ENCODE measurements around the gene TSC2. TPM values are rescaled to one million over a fixed set of nuclear protein-coding genes. Genes with fewer than 3 reads are reported as not detected.

The TSC2 gene
- total RNA-seq, 4 donors from 2014 or later, result 98.4 to 220 (median 141) TPM

- peaks cover 0 to 63% (median 3%) of the 10 kb centered on the region in 3 donors for H3K36me3 ChIP-seq
These were observed 46.1 kb upstream of the TSC2 start for GRCh38 chr16:2001456-2002355.

GRCh38 chr16:2002406-2003230 lies 45.2 kb upstream of the TSC2 start:
- DNase-seq, result no peak
- Histone ChIP-seq H3K36me3 (peaks cover 0 to 58% (median 3%) of the 10 kb centered on the region in 3 donors), H3K4me1 (peaks cover 9 to 44% (median 12%) of the 10 kb centered on the region in 4 donors), H3K4me3 (no peak overlapping the region), H3K9me3 (no peaks in the 10 kb centered on the region), H3K27me3 (no peaks in the 10 kb centered on the region), H3K27ac (no peak overlapping the region)
- TF ChIP-seq, protein P1, sequence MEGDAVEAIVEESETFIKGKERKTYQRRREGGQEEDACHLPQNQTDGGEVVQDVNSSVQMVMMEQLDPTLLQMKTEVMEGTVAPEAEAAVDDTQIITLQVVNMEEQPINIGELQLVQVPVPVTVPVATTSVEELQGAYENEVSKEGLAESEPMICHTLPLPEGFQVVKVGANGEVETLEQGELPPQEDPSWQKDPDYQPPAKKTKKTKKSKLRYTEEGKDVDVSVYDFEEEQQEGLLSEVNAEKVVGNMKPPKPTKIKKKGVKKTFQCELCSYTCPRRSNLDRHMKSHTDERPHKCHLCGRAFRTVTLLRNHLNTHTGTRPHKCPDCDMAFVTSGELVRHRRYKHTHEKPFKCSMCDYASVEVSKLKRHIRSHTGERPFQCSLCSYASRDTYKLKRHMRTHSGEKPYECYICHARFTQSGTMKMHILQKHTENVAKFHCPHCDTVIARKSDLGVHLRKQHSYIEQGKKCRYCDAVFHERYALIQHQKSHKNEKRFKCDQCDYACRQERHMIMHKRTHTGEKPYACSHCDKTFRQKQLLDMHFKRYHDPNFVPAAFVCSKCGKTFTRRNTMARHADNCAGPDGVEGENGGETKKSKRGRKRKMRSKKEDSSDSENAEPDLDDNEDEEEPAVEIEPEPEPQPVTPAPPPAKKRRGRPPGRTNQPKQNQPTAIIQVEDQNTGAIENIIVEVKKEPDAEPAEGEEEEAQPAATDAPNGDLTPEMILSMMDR (IDR thresholded peaks at IDR 0.05), result no peak
- no peak for TF ChIP-seq POLR2A (IDR thresholded peaks at IDR 0.05)

More at GRCh38 chr16:2001456-2002355, 46.1 kb upstream of the TSC2 start:
- no peak for DNase-seq
- Histone ChIP-seq H3K4me3 (no peak overlapping the region), H3K4me1 (peaks cover 6 to 34% (median 9%) of the 10 kb centered on the region in 4 donors), H3K27me3 (no peaks in the 10 kb centered on the region), H3K27ac (no peak overlapping the region), H3K9me3 (no peaks in the 10 kb centered on the region)
- TF ChIP-seq, protein P1 (IDR thresholded peaks at IDR 0.05), result no peak
- TF ChIP-seq POLR2A (IDR thresholded peaks at IDR 0.05), result no peak

GRCh38 chr16:2003231-2003826 lies 44.5 kb upstream of the TSC2 start:
- Histone ChIP-seq H3K36me3 (peaks cover 0 to 51% (median 3%) of the 10 kb centered on the region in 3 donors), H3K4me1 (peaks cover 16 to 46% (median 19%) of the 10 kb centered on the region in 4 donors), H3K4me3 (no peak overlapping the region), H3K27ac (peak overlapping the region in 1 of 4 donors; percentile 72), H3K27me3 (no peaks in the 10 kb centered on the region), H3K9me3 (no peaks in the 10 kb centered on the region)
- TF ChIP-seq, protein P1 (IDR thresholded peaks at IDR 0.05), result no peak
- no peak for TF ChIP-seq POLR2A (IDR thresholded peaks at IDR 0.05)
- no peak for DNase-seq

GRCh38 chr16:2003827-2004641 lies 43.8 kb upstream of the TSC2 start:
- Histone ChIP-seq H3K27ac (peak overlapping the region in 3 of 4 donors; percentile 49 to 72 (median 55)), H3K9me3 (no peaks in the 10 kb centered on the region), H3K36me3 (peaks cover 0 to 44% (median 3%) of the 10 kb centered on the region in 3 donors), H3K4me3 (peak overlapping the region in 1 of 4 donors; percentile 20), H3K27me3 (no peaks in the 10 kb centered on the region), H3K4me1 (peaks cover 16 to 51% (median 24%) of the 10 kb centered on the region in 4 donors)
- peak; percentile 93 to 96 (median 95) for DNase-seq
- no peak for TF ChIP-seq POLR2A (IDR thresholded peaks at IDR 0.05)
- TF ChIP-seq, protein P1 (IDR thresholded peaks at IDR 0.05), result peak; percentile 94 to 98 (median 98)

Data from Peyer's patch (tissue), 4 donors.